GM19452 (cell line): Measurements from ENCODE around the gene GPR180.
"Not testable (repeated sequence)": the region's sequence is repeated elsewhere in the genome, so short reads cannot be mapped to it uniquely, and the experiment has no call there.

Source experiments
- ATAC-seq: cut with Tn5 transposase; IDR thresholded peaks from one replicate; pipeline ENCODE4 v1.9.1; 2021; ENCODE audit not compliant: unreplicated experiment

GPR180 gene

DNA sequence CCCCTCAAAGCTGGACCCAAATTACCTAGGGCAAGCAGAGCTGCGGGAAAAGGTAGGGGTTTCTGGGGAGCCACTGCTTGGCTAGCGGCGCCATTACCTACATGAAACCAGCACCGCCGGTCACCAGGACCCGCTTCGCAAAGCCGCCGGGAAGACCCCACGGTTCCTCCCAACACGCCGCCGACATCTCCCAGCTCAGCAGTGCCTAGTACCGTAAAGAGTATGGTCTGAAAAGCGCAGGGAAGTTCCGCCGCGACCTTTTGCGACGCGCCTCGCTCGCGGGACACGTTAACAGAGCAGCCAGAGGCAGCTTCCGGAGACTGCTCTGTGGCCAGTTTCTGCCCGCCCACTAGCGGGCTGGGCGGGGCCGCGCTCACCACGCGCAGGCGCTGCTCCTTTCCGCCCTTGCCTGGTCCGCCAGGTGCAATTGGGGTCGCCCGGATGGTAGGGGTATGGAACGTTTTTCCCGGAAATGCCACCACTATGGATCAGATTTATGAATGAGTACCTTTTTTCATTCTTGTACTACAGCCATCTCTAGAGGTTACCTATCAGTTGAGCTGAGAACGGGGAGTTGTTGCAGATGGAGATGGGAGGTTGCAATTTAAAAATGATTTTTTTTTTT, 5.6 kb upstream of the GPR180 start, which contains the start of gene TGDS:
Gene TGDS, minus strand, starts transcription at position 203 of the 625 bp plus-strand sequence. Its CDS starts 16 bp downstream, at position 187.
- peak; percentile 96 for ATAC-seq

DNA sequence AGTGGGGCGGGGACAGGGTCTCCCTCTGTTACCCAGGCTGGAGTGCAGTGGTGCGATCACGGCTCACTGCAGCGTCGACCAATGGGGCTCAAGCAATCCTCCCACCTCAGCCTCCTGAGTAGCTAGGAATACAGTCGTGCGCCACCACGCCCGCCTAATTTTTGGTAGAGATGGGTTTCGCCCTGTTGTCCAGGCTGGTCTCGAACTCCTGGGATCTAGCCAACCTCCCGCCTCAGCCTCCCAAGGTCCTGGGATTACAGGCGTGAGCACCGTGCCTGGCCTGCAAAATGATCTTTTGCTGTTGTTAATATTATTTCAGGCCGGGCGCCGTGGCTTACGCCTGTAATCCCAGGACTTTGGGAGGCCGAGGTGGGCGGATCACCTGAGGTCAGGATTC, 5.1 kb upstream of the GPR180 start:
- ATAC-seq = no peak

DNA sequence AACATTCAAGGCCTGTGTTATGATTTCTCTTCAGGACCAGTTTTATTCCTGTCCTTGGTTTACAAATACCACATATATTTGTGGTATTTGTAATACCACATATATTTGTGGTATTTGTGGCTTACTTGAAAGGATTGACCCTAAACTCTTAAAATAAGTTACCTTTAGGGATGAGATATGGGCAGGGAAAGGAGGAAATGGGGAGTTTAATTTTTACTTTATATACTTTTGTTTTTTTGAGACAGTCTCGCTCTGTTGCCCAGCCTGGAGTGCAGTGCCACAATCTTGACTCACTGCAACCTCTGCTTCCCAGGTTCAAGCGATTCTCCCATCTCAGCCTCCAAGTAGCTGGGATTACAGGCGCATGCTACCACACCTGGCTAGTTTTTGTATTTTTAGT, 3.4 kb upstream of the GPR180 start:
- no peak for ATAC-seq

DNA sequence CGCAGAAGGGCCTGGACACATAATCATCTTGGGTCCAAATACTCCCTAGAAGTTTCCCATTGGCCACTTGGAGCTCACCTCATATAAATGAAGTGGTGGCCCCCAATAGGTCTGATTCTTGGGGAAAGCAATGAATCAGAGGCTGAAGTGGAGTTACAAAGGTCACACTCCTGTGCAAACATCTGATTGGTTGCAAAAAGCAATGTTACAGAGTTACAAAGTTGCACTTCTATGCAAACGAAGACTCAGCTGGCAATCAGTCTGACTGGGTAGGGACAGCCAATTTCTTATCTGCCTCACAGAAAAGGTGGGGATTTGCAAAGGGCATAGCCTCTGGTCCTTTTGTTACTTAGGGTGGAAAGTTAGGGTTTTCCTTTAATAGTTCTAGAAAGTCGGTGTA, 1.8 kb upstream of the GPR180 start:
- ATAC-seq = no peak

DNA sequence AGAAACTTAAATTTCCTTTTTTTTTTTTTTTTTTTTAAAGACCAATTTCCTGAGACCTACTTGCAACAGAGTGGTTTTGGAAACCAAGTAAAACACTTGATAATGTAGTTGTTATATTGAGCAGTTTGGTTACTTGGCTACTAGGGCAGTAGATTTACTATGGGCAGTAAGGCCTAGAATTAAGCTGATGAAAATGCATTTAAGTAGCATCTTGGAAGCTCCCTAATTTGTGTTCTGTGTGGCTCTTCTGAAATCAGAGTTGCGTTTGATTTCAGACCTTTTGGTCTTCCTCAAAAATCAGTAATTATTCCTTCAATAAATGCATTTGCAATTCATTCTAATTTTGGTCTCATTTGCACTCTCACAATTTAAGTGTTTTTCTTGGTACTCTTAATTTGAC, 810 bp downstream of the GPR180 start:
- ATAC-seq = no peak

DNA sequence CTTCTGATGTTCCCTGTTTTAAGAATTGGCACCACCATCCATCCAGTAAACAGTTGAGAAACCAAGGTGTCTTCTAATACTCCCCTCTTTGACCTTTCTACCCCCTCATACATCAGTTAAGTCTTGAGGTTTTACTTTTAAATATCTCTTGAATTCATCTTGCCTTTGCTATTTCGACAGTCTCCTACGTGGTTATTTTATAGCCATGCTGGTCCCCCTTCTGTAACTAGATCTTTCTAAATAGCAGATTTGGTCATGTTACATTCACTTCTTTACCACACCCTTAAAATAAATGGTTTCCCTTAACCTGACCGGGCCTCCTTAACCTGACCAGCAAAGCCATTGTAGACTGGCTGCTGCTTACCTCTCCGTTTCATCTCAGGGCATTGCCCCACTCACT, 5.4 kb downstream of the GPR180 start:
- no peak for ATAC-seq

DNA sequence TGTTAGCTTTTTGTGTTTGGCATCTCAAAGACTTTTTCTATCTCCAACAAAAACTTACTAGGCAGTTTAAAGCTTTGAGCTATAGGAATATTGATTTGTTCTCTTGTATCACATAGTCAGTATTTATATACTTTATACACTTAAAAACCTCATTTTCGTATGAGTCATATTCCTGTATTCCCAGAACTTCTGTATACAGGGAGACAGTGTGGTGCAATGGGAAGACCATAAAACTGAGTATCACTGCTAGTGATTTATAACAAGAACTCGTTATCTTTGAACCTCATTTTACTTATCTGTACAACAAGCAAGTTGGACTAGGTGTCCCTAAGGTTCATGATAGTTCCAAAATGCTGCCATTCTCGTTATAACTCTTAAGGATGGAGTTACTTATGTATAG, 6.3 kb downstream of the GPR180 start:
- ATAC-seq = no peak

DNA sequence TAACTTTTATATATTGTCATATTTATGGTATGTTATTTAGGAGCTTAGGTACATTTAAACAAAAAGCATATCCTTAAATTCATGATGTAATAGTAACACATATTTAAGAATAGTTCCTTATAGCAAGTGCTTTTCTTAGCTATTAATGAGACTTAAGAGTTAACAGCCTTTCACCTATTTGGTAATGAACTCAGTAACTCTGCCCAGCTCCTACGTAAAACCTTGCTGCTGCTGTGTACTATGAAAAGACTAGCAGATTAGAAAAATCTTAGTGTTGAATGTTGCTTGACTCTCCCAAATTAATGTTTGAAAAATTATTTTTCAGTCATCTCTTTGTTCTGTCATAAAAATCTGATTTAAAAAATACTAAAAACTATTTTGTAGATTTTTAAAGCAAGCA, 6.9 kb downstream of the GPR180 start:
- ATAC-seq = no peak

DNA sequence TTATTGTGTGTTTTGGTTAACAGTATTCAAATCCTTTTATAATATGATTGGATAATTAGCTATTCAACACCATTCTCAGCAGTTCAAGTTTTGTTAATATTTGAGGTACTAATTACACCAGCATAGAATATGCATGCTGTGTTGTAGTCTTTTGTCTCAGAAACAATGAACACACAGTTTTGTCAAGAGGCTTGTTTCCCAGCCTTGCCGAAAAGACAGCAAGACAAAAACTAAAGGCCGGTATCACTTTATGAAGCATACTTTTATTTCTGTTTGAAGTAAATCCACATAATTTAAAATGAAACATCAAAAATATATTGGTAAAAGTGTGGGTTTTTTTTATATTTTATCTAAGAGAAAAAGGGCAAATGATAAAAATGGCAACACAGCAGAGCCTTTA, 7.5 kb downstream of the GPR180 start:
- no peak for ATAC-seq

DNA sequence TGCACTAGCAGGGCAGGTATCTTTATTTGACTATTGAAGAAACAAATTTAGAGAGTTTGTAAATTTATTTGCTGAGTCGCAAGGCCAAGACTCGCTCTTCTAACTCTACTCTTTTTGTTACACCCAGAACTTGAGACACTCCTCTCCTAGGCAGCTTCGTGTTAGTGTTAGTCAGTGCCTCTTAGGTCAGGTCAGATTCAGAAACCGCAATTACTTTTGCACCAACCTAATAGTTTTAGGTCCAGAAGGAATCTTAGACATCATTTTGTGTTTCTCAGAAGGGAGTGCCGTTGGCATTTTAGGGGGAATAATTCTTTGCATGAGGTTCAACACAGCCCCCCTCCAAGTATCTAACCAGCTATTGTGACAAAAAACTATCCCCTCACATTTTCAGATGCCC, 8.8 kb downstream of the GPR180 start:
- no peak for ATAC-seq

DNA sequence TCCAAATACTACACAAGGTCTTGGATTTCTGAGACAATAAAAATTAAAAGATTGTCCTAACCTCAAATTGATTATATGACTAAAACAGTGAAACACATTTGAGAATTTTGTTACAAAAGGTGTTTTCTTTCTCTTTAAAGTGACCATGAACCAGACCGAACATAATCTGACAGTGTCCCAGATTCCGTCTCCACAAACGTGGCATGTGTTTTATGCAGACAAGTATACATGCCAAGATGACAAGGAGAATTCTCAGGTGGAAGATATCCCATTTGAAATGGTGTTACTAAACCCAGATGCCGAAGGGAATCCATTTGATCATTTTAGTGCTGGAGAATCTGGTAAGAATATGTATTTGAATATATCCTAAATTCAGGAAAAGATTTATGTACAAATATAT, 10.4 kb downstream of the GPR180 start:
- no peak for ATAC-seq

DNA sequence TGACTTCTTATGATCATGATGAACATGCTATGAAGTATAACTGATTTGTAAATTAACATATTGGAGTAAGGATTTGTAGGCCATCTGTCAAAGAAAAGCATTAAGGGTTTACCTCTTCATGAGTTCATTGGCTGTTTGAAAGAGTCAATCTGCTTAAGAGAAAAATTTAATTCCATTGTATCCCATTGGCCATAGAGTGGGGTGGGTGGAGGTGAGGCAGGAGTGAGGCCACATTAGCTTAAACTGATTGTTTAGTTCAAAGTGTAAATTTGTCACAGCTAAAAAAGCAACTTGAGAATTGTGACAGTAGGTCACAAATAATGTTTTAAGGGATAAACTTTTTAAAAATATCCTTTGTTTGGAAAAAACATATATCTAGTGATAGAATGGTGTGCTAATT, 11.4 kb downstream of the GPR180 start:
- no peak for ATAC-seq

DNA sequence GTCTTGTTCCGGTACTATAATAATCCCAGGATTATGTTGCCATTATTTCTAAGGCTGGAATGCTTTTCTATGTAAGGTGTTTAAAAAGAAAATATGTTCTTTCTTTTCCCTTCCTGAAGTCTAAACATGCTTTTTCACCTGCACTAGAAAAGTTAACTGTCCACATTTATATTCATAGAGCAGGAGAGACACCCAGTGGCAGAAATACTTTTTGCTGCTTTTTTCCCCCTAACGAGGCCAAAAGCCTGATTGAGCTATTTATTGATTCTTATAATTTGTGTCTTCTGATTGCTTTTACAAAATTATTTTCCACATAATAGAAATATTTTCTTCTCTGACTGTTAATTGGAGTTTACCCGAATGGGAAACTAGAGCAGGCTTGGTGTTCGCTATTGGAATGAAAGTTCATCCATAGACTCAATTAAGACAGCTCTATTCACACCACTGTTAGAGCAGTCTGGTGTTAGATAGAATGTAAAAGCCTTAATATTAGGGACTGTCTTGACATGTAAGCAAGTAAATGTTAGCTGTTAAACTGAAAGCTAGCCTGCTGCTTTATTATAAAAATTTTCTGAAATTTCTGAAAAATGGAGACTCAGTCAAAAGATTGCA, 15.8 kb downstream of the GPR180 start:
- ATAC-seq = peak; percentile 48

DNA sequence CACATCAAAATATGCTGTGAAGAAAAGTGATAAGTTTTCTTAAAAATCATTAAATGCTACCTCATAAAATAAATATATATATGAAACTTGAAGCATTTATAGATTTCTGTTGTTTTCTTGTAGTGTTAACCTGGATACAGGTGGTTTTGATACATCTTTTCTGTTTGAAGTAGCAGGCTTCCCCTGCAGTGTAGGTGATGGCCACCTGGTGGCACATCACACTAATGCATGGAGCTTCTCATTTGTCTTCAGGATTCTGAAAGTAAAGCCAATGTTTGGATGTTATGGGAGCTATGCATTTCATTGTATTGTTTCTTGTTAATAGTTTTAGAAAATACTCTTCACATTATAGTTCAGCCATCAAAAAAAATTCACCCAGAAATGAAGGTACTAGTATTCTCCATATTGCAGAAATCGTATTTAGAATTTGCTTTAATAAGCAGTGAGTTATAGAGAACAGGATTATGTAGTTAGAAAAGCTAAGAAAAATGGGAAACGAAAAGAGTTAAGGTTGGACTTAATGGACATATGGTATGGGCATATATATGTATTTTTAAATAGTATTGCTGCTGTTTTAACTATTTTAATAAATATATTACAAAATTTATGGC, 18.7 kb downstream of the GPR180 start:
- ATAC-seq = peak; percentile 82

DNA sequence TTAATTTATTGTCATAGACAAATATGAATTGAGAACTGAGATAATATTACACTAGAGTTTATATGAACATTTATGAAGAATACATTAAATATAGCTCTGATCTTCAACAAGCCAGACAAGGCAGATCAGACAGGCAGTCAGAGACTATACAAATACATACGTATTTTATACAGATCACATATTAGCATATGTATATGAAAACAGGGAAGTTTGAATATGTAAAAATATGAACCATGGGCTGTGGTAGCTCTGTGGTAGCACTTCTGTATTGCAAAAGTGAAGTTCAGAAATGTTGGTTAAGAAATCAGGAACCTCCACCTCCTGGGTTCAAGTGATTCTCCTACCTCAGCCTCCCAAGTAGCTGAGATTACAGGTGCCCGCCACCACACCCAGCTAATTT, 20.7 kb downstream of the GPR180 start:
- ATAC-seq = no peak

DNA sequence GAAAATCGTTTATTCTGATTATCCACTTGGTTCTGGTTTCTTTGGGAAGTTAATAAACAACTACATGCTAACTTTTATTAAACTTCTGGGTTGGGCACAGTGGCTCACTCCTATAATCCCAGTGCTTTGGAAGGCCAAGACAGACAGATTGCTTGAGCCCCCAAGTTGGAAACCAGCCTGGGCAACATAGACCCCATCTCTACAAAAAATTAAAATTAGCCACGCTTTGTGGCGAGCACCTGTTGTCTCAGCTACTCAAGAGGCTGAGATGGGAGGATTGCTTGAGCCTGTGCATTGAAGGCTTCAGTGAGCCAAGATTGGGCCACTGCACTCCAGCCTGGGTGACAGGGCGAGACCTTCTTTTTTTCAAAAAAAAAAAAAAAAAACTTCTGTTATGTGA, 21.7 kb downstream of the GPR180 start:
- no peak for ATAC-seq

DNA sequence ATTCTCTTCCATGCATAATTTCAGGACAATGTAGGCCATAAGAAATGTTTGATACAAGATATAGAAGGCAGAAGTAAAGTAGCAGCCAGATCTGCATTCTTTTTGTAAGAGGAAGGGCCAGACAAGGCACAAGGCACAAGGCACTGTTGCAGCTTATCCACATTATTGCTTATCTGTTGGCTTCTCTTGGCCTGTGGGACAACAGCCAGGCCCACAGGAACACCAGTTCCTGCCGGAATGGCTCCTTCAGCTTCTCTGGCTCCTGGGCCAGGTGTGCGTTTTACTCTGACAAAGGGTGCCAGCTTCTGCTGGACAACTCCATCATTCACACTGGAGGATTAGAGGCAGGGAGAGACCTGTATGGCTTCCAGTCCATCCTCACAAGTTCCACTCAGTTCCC, 29.2 kb downstream of the GPR180 start:
- no peak for ATAC-seq

DNA sequence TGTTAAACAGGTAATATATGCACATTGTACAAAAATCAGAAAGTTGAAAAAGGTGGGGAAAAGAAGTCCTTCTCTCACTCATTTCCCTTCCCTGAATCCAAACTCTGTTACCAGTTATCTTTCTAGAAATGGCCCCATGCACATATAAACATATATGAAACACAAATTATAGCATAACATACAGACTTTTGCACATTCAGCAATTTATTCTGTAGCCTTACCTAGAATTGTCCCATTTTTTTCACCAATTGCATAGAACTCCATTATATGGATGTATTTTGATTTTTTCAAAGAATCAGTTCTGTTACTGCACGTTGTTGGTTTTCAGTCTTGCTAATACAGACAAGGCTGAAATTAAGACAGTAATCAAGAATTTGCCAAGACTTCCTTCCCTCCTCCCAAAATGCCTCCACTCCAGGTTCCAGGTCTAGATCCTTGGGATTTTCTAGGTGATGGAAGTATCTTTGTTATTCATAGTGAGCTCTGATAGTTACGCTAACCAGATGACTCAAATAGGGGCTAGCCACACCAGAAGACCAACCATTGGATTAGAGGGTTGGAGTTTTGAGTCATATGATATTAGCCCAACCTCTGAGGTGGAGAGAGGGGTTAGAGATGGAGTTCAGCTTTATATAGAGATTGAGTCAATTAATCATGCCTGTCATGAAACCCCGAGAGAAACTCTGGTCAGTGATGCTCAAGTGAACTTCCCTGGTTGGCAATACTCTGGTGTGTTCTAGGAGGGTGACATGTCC, 30.7 kb downstream of the GPR180 start:
- no peak for ATAC-seq

DNA sequence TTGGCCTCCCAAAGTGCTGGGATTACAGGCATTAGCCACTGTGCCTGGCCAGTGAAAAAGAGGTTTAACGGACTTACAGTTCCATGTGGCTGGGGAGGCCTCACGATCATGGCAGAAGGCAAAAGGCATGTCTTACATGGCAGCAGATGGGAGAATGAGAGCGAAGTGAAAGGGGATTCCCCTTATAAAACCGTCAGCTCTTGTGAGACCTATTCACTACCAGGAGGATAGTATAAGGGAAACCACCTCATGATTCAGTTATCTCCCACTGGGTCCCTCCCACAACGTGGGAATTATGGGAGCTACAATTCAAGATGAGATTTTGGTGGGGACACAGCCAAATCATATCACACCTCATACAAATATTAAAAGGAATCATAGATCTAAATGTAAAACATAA, 34.4 kb downstream of the GPR180 start:
- not testable (repeated sequence) for ATAC-seq

DNA sequence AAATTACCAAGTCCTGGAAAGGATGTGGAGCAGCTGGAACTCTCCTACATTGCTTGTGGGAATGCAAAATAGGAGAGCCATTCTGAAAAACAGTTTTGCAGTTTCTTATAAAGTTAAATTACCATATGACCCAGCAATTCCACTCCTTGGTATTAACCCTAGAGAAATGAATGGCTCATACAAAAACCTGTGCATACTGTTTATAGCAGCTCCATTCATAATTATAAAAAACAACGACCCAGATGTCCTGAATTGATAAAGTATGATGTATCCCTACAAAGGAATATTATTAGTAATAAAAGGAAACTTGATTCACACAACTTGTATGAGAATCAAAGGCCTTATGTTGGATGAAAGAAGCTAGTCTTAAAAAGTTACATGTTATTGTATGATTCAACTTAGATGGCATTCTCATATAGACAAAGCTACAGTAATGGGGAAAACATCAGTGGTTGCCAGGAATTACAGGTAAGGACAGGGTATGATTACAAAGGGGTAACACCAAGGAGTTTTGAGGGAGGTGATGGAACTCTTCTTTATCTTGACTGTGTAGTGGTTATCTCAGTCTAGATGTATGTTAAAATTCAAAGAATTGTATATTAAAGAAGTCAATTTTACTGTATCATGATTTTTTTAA, 35.4 kb downstream of the GPR180 start:
- ATAC-seq = no peak

DNA sequence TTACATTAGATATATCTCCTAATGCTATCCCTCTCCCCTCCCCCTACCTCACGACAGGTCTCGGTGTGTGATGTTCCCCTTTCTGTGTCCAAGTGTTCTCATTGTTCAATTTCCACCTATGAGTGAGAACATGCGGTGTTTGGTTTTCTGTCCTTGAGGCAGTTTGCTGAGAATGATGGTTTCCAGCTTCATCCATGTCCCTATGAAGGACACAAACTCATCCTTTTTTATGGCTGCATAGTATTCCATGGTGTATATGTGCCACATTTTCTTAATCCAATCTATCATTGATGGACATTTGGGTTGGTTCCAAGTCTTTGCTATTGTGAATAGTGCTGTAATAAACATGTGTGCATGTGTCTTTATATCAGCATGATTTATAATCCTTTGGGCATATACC, 36.0 kb downstream of the GPR180 start:
- not testable (repeated sequence) for ATAC-seq
